KMS-11 (cell line): ENCODE data around the gene SPON2.

ENCODE experiments used
- H2AFZ ChIP-seq: fragments of 200-600 bp; sonication (generic); 2 replicates; pipeline ENCODE4 v1.6.1; 2016; ENCODE audit warnings: antibody characterized with exemption, mixed run types, low read depth
- H3K27ac ChIP-seq: fragments of 200-600 bp; sonication (generic); 2 replicates; pipeline ENCODE4 v1.6.1; 2016; ENCODE audit warnings: mild to moderate bottlenecking, mixed run types
- H3K27me3 ChIP-seq: fragments of 200-600 bp; sonication (generic); 2 replicates; pipeline ENCODE4 v1.6.1; 2017; ENCODE audit warnings: mild to moderate bottlenecking, low read depth, mixed run types, moderate library complexity; ENCODE audit not compliant: insufficient read depth
- H3K36me3 ChIP-seq: fragments of 200-600 bp; sonication (generic); 2 replicates; pipeline ENCODE4 v1.6.1; 2017; ENCODE audit warnings: mild to moderate bottlenecking, mixed run types; ENCODE audit not compliant: insufficient read depth
- H3K4me1 ChIP-seq: fragments of 200-600 bp; sonication (generic); 2 replicates; pipeline ENCODE4 v1.6.1; 2016; ENCODE audit warnings: mild to moderate bottlenecking, low read depth, mixed run types; ENCODE audit not compliant: poor library complexity, severe bottlenecking
- H3K4me2 ChIP-seq: fragments of 200-600 bp; sonication (generic); 2 replicates; pipeline ENCODE4 v1.7.0; 2016; ENCODE audit warnings: mild to moderate bottlenecking, mixed run types
- H3K4me3 ChIP-seq: fragments of 200-600 bp; sonication (generic); IDR thresholded peaks from 2 replicates; pipeline ENCODE4 v1.6.1; 2017; ENCODE audit warnings: low read depth, low read length, mixed read lengths; ENCODE audit not compliant: insufficient read depth
- H3K79me2 ChIP-seq: fragments of 200-600 bp; sonication (generic); 2 replicates; pipeline ENCODE4 v1.6.1; 2016; ENCODE audit warnings: low read depth, mixed run types; ENCODE audit not compliant: insufficient read depth
- H3K9ac ChIP-seq: fragments of 200-600 bp; sonication (generic); 2 replicates; pipeline ENCODE4 v1.6.1; 2016; ENCODE audit warnings: mild to moderate bottlenecking, mixed run types
- H4K20me1 ChIP-seq: fragments of 200-600 bp; sonication (generic); 2 replicates; pipeline ENCODE4 v1.6.1; 2016; ENCODE audit warnings: mild to moderate bottlenecking, mixed run types; ENCODE audit not compliant: insufficient read depth
- TF ChIP-seq, protein P1 (sequence below): fragments of 200-600 bp; sonication (generic); conservative IDR thresholded peaks from 2 replicates; pipeline ENCODE4 v1.6.1; 2017; ENCODE audit warnings: low read depth, mild to moderate bottlenecking, antibody characterized with exemption, low read length, moderate library complexity, mixed read lengths

SPON2 gene

DNA sequence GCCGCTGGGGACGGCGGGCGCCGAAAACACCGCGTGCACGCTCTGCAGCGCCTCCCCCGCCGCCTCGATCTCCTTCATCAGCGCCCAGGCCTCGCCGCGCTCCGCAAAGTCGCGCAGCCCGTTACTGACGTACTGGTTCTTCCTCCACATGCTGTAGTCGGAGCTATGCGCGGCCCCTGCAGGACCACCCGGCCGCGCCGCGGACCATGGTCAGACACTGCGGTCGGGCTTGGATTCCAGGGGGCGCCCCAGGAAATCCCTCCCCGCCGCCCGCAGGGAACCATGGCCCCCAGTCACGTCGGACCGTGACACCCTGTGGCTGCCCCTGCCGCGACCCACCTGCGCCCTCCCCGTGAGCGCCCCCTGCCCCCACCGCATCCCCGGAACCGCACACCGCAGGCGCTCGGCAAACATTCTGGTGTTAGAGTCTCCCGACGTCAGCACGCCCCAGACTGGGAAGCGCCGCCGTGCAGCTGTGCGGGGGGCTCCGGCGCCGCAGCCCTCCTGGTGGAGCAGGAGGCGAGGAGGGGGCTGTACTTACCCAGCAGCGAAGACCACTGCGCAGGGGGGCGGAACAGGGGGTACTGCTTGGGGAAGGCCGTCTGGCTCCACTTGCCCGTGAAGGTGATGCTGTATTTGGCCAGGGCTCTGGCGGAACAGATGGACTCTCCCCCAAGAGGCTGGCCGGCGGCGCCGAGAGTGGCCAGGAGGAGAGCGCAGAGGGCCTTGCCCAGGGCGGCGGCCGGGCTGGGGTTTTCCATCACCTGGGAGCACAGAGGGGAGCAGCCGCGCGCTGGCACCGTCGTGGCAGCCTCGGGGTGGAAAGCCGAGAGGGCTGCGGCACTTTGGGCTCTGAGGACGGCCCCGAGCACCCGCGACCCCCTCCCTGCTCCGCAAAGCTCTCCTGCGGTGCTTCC, 814 bp downstream of the SPON2 start:
- no peaks in the 10 kb centered on the region for H3K27me3 ChIP-seq
- H3K27ac ChIP-seq = no peak overlapping the region
- peaks cover 3% of the 10 kb centered on the region for H3K4me1 ChIP-seq
- no peak overlapping the region for H3K9ac ChIP-seq
- no peaks in the 10 kb centered on the region for H3K36me3 ChIP-seq
- no peaks in the 10 kb centered on the region for H3K79me2 ChIP-seq
- TF ChIP-seq, protein P1, sequence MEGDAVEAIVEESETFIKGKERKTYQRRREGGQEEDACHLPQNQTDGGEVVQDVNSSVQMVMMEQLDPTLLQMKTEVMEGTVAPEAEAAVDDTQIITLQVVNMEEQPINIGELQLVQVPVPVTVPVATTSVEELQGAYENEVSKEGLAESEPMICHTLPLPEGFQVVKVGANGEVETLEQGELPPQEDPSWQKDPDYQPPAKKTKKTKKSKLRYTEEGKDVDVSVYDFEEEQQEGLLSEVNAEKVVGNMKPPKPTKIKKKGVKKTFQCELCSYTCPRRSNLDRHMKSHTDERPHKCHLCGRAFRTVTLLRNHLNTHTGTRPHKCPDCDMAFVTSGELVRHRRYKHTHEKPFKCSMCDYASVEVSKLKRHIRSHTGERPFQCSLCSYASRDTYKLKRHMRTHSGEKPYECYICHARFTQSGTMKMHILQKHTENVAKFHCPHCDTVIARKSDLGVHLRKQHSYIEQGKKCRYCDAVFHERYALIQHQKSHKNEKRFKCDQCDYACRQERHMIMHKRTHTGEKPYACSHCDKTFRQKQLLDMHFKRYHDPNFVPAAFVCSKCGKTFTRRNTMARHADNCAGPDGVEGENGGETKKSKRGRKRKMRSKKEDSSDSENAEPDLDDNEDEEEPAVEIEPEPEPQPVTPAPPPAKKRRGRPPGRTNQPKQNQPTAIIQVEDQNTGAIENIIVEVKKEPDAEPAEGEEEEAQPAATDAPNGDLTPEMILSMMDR = no peak
- no peak overlapping the region for H3K4me3 ChIP-seq
- H3K4me2 ChIP-seq = no peak overlapping the region
- H4K20me1 ChIP-seq = no peaks in the 10 kb centered on the region
- H2AFZ ChIP-seq = no peak overlapping the region

DNA sequence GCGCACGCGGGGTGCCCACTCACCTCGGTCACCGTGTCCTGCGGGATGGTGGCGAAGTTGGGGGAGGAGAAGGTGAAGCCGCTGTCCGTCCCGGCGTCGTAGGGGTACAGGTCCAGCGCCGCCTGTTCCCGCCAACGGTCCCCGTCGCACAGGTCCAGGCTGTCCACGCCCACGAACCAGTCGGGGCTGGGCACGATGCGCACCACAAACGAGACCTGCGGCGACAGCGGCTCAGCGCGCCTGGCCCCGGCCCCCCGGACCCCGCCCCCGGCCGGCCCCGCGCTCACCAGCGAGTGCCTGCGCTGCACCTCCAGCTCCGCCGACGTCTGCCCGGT, 1.4 kb downstream of the SPON2 start:
- no peak overlapping the region for H3K27ac ChIP-seq
- no peak overlapping the region for H2AFZ ChIP-seq
- peaks cover 3% of the 10 kb centered on the region for H3K4me1 ChIP-seq
- H3K4me3 ChIP-seq = no peak overlapping the region
- H3K27me3 ChIP-seq = no peaks in the 10 kb centered on the region
- TF ChIP-seq, protein P1 = no peak
- no peak overlapping the region for H3K4me2 ChIP-seq
- H3K79me2 ChIP-seq = no peaks in the 10 kb centered on the region
- H3K36me3 ChIP-seq = no peaks in the 10 kb centered on the region
- no peak overlapping the region for H3K9ac ChIP-seq
- H4K20me1 ChIP-seq = no peaks in the 10 kb centered on the region

DNA sequence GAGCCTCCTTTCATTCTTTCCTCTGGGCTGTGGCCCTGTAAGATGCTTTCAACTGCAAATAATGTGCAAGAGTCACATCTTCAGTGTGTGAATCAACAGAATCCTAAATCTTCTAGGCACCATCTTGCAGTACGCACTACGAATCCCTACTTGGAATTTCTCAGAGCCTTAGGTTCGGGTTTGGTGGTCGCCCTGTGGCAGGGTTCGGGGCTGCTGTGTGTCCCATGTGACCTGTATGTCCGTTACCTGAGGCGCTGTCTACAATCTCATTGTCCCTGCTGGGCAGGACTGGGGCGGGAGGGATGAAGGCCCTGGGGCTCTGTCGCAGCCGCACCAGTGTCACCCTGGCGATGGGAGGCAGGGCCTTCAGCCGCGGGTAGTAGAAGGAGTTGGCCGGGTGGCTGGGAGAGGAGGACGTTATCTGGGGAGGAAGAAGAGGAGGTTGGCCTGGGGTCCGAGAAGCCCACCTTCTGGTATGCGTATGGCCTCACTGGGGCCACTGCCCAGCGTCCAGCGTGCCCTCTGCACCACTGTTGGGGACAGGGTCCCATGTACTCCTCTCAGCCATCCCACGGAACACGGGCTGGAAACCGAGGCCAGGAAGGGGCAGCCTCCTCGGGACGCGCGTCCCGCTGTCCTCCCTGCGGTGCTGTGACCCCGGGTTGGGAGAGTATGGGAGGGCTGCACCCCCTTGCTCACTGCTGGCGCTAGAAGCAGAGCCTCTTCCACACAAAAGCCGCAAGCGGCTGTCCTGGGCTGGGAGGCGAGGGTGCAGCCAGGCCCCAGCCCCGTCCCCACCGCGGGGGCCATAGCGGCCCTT, 2.0 kb downstream of the SPON2 start:
- Histone ChIP-seq H3K79me2 (no peaks in the 10 kb centered on the region), H3K36me3 (no peaks in the 10 kb centered on the region), H3K4me1 (peaks cover 3% of the 10 kb centered on the region), H2AFZ (no peak overlapping the region), H4K20me1 (no peaks in the 10 kb centered on the region), H3K4me3 (no peak overlapping the region), H3K9ac (no peak overlapping the region), H3K4me2 (no peak overlapping the region), H3K27ac (no peak overlapping the region), H3K27me3 (no peaks in the 10 kb centered on the region)
- TF ChIP-seq, protein P1 = no peak

DNA sequence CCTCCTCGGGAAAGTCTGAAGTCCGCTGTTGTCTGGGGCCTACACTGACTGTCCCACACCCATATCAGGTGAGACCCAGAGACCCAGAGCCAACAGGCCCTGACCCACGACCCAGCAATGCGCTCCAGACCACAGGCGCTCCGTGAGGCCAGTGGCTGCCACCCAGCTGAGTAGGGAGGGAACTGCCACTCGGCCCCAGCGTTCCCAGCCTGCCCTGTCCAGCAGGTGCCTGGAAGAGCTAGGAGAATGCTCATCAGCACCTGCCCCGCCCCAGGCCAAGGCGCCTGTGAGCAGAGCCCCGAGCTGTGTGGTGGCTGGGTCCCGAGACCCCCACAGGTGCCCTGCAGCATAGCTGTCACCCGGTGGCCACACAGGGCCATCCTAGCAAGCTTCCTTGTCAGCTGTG, 2.7 kb downstream of the SPON2 start:
- peaks cover 3% of the 10 kb centered on the region for H3K4me1 ChIP-seq
- no peaks in the 10 kb centered on the region for H4K20me1 ChIP-seq
- TF ChIP-seq, protein P1 = no peak
- H3K9ac ChIP-seq = no peak overlapping the region
- no peak overlapping the region for H2AFZ ChIP-seq
- H3K36me3 ChIP-seq = no peaks in the 10 kb centered on the region
- H3K79me2 ChIP-seq = no peaks in the 10 kb centered on the region
- H3K27me3 ChIP-seq = no peaks in the 10 kb centered on the region
- no peak overlapping the region for H3K4me2 ChIP-seq
- H3K27ac ChIP-seq = no peak overlapping the region
- no peak overlapping the region for H3K4me3 ChIP-seq
